GF-D8 (cell line): ENCODE results near the gene ITGAE.

ENCODE experiments used
- DNase-seq: peaks from one replicate; lab custom pipeline; 2025; lab: John Stamatoyannopoulos, UW

ITGAE gene

DNA sequence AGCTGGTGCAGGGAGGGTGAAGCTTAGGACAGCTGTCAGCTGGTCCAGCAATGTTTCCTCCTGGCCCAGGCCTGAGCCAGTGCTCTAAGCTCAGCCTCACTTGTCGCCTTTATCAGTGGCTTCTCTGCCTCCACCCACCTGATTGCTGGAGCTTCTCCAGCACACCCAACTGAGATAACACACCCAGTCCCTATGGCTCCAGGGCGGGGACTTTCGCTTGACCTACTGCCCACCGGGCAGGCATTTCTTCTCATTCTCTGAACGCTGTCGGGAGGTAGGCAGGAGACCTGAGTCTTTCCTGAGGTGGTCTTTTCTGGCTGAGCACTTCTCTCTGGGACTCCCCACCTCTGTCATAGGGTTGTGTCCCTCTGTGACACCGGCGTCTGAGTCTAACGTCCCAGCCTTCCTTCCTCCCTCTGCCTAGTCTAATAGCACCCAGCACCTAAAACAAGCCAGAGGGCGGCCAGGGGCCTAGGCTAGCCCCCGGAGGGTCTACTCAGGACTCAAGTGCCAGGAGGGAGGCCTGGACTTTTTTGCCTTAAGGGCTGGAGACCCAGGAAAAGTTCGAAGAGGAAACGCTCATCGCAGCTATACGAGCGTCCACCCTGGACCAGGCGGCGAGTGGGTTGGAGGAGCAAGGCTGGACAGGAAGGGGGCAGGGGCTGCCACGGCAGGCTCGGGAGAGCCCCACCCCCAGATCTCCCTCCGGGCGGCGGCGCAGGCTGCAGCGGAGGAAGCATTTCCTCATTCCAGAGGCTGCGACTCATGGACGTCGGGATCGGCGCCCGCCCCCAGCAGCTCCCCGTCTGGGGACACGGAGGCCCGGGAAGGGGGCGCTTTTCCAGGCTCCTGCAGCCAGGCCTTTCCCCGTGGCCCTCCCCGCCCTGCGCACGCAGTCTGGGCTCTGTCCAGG lies 133.4 kb downstream of the ITGAE start:
- DNase-seq: no peak

DNA sequence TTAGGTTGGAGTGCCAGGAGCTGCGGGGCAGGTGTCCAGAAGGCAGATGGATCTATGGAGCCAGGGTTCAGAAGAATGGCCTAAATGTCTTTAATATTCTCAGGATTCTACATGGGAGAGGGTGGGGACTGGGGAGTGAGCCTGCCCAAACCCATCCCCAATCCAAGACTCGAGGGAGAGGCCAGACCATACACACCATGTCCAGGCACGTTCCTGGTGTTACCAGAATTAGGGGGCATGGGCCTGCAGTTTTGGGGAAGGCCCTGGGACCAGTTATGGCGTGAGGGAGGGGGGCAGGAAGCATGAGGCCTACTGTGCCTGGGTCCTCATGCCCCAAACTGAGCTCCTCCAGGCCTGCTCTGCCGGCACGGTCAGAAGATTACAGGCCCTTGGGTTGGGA lies 134.5 kb downstream of the ITGAE start:
- no peak for DNase-seq

DNA sequence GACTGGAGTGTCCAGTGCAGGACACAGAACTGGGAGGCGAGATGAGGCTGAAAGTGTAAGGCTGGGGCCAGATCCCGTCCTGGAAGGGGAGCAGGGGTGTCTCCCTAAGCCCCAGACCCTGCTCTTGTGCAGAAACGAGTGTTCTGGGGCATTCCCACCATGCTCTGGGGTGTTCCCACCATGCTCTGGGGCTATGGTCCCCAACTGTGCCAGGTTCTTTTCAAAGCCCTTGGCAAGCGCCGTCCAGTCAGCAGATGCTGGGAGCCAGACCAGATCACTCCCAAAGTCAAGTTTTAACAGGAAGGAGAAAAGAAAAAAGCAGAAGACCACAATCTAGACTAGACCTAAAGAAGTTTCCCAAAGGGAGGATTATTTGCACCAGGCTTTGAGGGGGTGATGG lies 135.2 kb downstream of the ITGAE start:
- no peak for DNase-seq
